OCI-LY7 (cell line): ENCODE measurements around the gene STAT2.

Source experiments
- EZH2phosphoT487 ChIP-seq: fragments of 200-600 bp; sonication (generic); IDR thresholded peaks from 2 replicates; pipeline ENCODE4 v1.6.1; 2018; ENCODE audit warnings: low read depth, borderline replicate concordance, mild to moderate bottlenecking, mixed run types, antibody characterized with exemption, low read length, moderate library complexity, mixed read lengths
- TF ChIP-seq, protein P1 (sequence below): fragments of 200-600 bp; sonication (generic); conservative IDR thresholded peaks from 2 replicates; pipeline ENCODE4 v1.5.1; 2014; ENCODE audit warnings: mild to moderate bottlenecking, antibody characterized with exemption, low read length, moderate library complexity, mixed read lengths

GRCh38 chr12:56377989-56378316, 18.0 kb upstream of the STAT2 start:
- TF ChIP-seq, protein P1, sequence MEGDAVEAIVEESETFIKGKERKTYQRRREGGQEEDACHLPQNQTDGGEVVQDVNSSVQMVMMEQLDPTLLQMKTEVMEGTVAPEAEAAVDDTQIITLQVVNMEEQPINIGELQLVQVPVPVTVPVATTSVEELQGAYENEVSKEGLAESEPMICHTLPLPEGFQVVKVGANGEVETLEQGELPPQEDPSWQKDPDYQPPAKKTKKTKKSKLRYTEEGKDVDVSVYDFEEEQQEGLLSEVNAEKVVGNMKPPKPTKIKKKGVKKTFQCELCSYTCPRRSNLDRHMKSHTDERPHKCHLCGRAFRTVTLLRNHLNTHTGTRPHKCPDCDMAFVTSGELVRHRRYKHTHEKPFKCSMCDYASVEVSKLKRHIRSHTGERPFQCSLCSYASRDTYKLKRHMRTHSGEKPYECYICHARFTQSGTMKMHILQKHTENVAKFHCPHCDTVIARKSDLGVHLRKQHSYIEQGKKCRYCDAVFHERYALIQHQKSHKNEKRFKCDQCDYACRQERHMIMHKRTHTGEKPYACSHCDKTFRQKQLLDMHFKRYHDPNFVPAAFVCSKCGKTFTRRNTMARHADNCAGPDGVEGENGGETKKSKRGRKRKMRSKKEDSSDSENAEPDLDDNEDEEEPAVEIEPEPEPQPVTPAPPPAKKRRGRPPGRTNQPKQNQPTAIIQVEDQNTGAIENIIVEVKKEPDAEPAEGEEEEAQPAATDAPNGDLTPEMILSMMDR = no peak
- TF ChIP-seq EZH2phosphoT487 = no peak
